LNCaP clone FGC (cell line): ENCODE measurements around the gene DHX57.

Experiments used
- DNase-seq: peaks from one replicate; pipeline ENCODE4 v3.0.0-alpha.2; 2011; ENCODE audit warnings: low read depth
- H3K4me3 ChIP-seq: 2 replicates; pipeline ENCODE4 v1.5.1; 2011; ENCODE audit warnings: mild to moderate bottlenecking, low read depth, low read length, control low read depth
- CTCF ChIP-seq: IDR thresholded peaks from 2 replicates; pipeline ENCODE4 v1.5.1; 2012; ENCODE audit warnings: mild to moderate bottlenecking; ENCODE audit not compliant: control insufficient read depth, insufficient read depth; ENCODE audit errors: extremely low read depth

DHX57 gene

GRCh38 chr2:38824906-38825305 is 50.8 kb downstream of the DHX57 start:
- H3K4me3 ChIP-seq: no peak overlapping the region
- TF ChIP-seq CTCF: no peak

GRCh38 chr2:38823386-38823785 is 52.3 kb downstream of the DHX57 start:
- no peak for DNase-seq
- no peak for TF ChIP-seq CTCF
- H3K4me3 ChIP-seq: no peak overlapping the region

More at GRCh38 chr2:38824906-38825305, 50.8 kb downstream of the DHX57 start:
- no peak for DNase-seq

GRCh38 chr2:38818565-38818964 is 57.2 kb downstream of the DHX57 start:
- no peak overlapping the region for H3K4me3 ChIP-seq
- DNase-seq: no peak
- no peak for TF ChIP-seq CTCF

GRCh38 chr2:38815936-38816335 is 59.8 kb downstream of the DHX57 start:
- no peak for DNase-seq
- no peak for TF ChIP-seq CTCF

GRCh38 chr2:38810488-38810887 is 65.2 kb downstream of the DHX57 start:
- no peak for DNase-seq
- no peak for TF ChIP-seq CTCF
- no peak overlapping the region for H3K4me3 ChIP-seq

More at GRCh38 chr2:38815936-38816335, 59.8 kb downstream of the DHX57 start:
- H3K4me3 ChIP-seq: no peak overlapping the region

- no peak for TF ChIP-seq CTCF
- no peak for DNase-seq
- H3K4me3 ChIP-seq: no peak overlapping the region
Measured at GRCh38 chr2:38808677-38809076, 67.1 kb downstream of the DHX57 start.

GRCh38 chr2:38806733-38807059 is 69.0 kb downstream of the DHX57 start:
- TF ChIP-seq CTCF: no peak
- H3K4me3 ChIP-seq: no peak overlapping the region
- DNase-seq: no peak
